HS-27A (cell line): ENCODE results near the gene VAC14.

Experiments
- DNase-seq: peaks from one replicate; pipeline ENCODE4 v3.0.0-alpha.2; 2012; ENCODE audit warnings: low read depth, missing footprints

Gene VAC14

DNA sequence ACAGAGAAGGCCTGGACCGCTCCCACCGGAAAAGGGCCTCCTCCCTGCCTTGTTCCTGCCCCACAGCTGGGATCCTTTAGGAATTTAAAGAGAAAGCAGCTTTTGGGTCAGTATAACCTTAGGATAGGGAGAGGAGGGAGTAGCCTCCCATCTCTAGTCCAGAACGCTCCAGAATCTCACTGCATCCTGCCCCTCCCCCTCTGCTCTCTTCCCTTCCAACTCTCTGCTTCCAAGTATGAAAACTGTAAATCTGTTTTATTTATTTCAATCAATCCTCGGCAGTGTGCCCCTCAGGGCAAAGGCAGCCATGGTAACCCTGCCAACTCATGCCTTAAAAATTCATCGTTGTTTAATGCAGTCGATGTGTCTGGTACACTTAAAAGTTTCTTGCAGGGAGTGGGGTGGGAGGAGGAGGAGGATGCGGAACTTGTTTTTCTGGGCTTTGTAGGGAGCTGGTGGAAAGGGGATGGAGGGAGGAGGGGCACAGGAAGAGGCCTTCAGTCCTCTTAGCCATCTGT, 94.0 kb downstream of the VAC14 start:
- peak; percentile 85 for DNase-seq

DNA sequence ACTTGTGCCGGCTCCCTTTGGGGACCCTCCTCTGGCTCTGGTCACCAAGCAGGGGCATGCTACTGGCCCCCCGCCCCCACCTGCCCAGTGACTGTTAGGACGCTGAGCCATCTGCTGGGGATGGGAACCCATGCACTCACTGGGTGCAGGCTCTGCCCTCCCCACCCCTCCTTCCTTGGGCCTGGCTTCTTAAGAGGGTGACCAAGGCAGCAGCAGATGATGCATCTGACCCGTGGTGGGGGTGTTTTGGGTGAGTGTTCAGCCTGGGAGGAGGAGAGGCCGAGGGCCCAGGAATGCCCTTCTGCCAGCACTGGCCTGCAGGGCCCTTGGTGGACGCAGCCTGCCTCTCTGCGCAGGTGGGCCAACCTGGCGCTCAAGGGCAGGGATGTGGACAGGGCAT, 95.9 kb downstream of the VAC14 start:
- DNase-seq: no peak

DNA sequence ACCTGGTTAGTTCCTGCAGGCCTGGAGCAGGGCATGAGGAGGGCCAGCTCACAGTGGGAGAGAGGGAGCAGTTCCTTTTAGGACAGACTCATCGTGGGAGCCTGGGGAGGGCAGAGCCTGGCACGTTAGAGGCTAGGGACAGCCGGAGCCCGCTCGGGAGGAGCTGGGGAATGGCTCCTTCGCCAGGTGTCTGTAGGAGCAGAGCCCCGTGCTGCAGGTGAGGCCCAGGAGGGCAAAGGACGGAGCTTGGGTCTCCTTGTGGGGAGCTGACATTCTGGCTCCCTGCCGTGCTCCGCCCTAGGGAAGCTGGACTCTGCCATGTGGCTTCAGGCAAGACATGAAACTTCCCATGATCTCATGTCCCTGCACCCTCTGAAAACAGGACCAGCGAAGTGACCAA, 96.4 kb downstream of the VAC14 start:
- DNase-seq: no peak

DNA sequence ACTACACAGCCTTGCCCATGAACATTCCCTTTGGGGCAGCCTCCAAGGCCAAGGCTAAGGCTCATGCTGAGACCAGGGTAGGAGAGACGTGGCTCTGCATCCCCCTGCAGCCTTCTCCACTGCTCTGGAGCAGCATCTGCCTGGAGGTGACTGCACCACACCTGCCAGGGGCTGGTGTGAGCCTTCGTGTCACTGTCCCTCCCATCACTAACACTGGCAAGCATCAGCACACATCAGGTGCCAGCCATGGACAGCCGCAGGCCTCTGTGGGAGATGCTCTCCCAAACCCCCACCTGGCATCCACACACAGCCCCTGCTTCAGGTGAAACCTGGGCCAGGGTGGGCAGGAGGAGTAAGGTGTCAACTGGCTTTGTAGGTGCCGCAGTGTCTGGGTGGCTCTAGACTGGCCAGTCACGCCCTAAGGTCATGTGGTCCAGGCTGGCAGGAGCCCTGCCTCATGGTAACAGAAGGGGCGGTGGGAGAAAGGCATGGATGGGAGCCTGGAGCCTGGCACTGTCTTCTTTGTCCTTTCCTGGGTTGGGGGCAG, 97.0 kb downstream of the VAC14 start:
- no peak for DNase-seq

DNA sequence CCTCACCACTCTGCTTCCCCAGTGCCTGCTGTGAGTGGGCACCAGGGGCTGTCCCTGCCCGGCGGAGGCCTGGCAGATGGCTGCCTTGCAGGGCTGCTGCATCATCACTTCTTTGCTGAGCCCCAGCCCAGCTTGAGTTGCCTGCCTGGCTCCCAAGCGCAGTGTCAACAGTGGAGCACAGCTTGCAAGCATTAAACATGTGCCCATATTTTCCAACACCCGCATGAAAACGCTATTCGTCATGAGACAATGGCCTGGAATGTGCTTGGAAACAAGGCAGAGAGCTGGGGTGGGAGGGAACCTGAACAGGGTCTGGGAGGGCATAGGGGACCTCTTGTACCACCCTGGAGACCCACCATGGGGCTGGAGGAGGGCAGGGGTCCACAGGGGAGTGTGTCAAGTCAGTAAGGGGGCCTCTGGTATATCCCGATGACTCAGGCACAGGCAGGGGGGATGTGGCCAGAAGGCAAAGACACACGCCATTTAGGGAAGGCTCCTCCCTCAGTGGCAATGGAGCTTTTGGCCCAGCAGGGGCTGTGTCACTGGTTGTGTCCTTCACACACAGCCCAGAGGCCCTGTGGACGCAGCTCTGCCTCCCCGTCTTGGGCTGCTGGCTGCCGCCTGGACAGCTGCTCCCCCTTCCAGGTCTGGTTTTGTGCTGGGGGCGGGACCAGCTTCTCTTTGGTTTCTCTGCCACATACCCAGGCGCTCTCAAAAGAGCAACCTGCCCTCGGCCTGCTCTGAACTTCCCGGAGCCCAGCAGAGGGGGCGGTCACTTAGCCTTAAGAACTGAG, 97.7 kb downstream of the VAC14 start:
- no peak for DNase-seq

DNA sequence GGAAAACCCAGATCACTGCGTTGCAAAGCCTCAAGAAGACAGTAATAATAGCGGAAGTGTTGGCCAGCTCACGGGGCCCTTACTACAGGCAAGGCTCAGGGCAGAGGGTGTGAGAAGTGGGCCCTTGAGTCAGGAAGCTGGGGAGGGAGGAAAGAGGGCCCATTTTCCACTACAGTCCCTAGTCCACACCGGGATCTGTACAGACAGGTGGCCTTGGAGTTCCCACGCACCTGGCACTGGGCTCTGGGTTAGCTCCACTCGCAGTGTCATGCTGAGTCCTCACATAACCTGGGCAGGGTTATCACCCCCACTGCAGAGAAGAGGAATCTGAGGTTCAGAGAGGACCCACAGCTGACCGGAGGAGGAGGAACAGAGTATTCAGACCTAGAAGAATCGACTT, 98.3 kb downstream of the VAC14 start:
- no peak for DNase-seq

DNA sequence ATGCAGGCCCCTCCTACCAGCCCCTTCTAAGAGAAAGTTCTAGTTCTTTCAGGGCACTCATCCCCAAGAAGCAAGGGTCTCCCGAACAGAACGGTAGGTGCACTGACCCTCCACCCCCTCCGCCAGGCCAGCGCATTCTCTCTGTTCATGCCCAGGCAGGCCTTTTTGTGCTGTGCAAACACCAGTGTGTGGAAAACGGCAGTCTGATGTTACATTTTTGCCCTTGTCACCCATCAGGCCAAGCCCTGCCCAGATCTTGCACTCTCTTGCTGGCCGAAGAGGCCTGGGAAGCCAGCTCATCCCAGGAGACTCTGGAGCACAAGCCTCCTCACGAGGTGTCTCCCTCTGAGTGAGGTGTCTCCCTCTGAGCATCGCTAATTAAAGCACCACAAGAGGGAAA, 99.0 kb downstream of the VAC14 start:
- DNase-seq: no peak

DNA sequence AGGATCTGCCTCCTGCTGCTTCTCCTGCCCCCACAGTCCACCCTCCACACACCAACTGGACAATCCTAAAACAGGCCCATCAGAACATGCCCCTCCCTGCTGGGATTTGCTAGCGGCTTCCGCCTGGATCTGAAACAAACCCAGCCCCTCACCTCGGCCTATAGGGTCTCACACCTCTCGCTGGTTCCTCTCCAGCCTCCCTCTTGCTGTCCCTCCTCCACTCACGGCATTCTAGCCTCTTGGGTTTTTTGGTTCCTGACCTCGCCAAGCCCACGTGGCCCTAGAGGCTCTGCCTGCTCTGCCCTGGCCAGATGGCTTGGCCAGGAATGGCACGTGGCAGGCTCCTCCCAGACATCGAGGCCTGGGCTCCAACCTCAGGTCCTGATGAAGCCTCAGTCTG, 99.4 kb downstream of the VAC14 start:
- no peak for DNase-seq

DNA sequence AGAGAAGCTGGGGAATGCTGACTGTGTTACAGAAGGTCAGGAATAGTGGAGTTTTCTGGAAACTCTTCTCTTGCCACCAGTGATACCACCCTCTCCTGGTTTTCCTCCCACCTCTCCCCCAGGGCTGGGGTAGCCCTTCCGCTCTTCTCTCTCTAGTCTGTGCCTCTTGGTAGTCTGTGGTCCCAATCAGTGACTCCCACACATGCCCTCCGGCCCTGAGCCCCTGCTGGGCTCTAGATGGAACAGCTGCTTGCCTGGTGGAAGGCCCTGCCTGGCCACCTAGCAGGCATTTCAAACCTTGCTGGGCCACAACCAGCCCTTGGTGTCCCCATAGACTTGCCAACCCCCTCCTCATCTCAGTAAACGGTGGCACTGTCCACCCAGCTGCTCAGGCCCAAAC, 99.9 kb downstream of the VAC14 start:
- DNase-seq: no peak

DNA sequence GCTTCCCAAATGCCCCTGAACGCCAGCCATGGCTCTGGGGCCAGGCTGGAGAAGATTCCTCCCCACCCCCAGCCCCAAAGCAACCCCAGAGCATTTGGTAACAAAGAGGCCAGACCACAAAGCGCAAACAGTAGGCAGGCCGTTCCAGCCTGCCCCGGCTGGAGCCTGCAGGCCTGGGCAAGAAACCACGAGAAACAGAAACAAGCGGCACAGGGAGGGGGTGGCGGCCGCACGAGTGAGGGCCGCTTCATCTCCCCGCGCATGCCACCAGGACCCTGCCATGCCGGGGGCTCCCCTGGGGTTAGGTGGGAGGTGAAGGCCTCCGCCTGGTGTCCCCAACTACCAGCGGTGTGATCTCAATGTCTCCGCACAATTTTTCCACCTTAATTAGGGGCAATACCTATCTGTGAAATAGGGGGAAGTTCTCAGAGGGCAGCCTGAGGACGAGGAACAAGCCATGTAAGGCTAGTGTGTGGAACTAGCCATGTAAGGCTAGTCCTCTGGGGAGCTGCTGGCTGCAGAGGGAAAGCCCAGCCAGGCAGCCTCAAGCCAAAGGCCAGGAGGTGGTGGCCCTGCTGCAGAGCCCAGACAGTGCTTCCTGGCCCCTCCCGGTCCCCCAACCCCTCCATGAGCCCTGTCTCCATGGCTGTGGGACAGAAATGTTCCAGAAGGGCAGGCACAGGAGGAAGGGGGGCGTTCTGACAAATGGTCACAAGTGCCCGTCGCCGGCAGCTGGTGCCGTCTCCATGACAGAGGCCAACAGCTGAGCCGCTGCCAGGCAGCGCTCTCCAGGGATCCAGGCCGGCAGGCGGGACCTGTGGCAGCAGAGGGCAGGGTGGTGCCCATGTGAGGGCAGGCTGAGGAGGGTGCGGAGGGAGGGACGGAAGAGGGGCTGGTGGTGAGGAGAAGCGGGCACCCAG, 100.6 kb downstream of the VAC14 start:
- DNase-seq: no peak

DNA sequence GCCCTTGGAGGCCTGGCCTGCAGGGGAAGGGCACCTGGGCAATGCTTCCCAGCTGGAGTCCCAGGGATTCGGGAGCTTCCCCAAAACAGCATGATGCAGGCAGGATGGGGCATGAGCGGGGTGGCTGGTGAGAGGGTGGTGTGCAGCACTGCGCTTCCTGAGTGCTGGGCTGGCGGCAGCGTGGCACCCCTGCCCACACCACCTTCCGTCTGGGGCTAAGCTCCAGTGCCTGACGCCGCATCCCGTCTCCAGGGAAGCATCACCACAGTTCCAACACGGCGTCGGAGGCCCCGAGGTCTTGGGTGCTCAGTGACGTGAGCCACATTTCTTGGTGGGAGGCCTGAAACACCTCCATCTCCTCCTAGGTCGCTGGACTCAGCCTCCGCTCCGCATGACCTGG, 101.3 kb downstream of the VAC14 start:
- DNase-seq: no peak

DNA sequence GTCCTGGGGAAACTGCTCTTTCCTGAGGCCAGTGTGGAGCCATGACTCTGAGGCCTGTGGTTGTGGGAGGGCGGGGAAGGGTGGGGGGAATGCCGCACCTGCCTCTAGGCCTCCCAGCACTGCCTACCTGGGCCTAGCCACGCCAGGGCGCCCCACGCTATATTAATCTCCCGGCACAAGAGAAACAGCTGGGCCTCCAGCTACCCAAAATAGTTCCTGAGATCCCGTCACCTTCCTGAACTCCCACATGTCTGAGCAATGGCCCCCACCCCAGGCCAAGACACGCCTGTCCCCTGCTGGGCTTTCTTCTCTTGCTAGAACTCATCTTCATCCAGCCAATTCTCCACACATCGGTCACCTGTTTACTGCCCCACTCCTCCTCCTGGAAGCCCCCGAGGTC, 102.1 kb downstream of the VAC14 start:
- DNase-seq: no peak

DNA sequence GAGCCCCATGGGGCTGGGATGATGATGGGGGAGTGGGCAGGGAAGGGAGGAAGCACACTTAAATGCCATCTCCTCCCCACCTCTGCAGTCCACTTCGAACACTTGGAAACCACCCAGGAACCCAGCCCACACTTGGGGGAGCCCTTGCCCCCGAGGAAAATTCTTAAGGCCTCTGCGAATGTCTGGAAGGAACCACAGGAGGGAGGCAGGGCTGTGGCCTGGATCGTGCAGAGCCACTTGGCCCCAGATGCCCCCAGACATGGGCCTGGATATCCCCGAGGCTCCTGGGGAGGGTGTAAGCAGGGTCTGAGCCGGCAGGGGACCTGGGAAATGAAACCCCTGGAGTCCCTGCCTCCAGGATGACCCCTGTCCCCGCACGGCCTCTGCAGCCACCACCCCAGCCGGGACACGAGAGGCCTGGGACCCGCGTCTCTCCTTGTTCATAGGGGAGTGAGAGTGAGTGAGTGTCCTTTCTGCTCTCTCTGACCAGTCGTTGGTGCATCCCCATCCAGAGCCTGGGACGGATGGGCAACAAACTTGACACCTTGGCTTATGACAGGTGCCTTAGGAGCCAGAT, 103.3 kb downstream of the VAC14 start:
- DNase-seq: no peak

DNA sequence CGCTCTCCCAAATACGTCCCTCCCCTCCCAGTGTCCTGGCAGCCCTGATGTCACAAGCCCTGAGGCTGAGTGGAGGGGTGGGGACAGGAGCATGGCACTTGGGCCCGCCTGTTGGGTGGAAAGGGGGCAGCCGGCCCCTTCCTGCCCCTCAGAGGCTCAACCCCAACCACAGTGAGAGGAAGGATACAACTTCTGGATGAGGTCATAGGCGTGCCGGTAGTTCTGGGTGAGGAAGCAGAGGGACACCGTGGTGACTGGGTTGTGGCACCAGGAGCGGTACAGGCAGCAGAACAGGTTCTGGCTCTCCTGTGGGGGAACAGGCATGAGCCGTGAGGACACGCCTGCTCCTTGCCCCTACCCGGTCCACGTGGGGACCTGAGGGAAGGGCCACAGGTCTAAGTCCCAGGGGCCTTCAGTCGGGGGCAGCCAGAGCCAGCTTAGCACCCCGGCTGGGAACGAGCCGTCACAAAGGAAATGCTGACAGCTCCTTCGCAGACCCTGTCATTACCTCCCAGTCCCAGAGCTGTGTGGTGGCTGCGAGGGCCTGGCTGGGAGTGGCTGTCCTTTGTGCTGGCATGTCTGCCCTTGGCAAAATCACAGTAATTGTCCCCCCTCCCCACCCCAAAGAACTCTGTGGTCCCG, 103.9 kb downstream of the VAC14 start:
- no peak for DNase-seq

DNA sequence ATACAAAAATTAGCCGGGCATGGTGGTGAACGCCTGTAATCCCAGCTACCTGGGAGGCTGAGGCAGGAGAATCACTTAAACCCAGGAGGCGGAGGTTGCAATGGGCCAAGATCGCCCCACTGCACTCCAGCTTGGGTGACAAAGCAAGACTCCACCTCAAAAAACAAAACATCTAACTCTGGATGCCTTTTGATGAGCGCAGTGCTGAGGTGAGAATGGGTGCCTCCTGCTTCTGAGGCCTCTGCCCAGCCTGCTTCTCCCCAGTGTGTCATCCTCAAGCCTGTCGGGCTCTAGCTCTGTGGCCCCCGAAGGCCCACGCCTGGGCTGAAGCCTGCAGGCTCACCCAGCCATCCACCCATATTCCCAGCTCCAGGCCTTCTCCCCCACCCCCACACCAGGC, 104.6 kb downstream of the VAC14 start:
- DNase-seq: no peak

DNA sequence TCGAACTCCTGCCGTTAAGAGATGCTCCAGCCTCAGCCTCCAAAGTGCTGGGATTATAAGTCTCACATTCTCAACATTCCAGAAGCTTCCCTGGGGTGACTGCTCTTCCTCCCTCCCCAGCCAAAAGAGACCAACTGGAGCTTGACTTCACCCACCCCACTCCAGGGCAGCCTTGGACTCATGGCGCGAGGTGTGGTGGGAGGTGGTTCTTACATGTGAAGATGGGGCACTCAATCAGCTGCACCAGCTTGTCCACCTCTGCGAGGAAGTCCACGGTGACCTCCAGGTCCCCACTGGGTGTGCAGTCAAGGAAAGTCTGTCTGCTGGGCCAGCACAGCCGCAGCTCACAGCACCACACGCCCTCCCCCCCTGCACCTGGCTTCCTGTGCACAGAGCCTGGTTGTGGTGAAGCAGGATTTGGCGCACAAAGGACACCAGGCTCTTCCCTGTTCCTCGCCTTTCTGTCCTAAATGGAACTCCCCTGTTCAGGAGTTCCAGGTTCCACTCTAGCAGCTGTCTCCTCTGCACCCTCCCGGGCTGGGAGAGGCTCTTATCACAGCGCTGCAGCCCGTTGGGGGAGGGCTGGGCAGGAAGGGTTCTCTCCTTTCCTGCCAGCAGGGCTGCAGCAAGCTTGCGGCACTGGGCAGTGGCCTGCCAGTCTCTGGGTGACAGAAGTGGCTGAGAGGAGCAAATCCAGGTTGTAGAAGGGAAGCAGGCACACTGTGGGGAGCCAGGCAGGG, 105.5 kb downstream of the VAC14 start:
- no peak for DNase-seq

DNA sequence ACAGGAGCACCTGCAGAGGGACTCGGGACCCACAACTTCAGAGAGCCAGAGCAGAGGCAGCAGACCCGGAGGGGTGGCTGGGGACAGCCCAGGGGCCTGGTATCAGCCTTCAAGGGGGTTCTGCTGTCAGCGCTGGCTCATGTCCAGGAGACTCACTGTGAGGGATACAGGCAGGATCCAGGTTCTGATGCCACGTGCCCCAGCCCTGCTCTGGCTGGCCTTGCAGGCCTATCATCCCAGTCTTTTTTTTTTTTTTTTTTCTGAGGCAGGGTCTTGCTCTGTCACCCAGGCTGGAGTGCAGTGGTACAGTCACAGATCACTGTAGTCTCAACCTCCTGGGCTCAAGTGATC, 106.1 kb downstream of the VAC14 start:
- no peak for DNase-seq

DNA sequence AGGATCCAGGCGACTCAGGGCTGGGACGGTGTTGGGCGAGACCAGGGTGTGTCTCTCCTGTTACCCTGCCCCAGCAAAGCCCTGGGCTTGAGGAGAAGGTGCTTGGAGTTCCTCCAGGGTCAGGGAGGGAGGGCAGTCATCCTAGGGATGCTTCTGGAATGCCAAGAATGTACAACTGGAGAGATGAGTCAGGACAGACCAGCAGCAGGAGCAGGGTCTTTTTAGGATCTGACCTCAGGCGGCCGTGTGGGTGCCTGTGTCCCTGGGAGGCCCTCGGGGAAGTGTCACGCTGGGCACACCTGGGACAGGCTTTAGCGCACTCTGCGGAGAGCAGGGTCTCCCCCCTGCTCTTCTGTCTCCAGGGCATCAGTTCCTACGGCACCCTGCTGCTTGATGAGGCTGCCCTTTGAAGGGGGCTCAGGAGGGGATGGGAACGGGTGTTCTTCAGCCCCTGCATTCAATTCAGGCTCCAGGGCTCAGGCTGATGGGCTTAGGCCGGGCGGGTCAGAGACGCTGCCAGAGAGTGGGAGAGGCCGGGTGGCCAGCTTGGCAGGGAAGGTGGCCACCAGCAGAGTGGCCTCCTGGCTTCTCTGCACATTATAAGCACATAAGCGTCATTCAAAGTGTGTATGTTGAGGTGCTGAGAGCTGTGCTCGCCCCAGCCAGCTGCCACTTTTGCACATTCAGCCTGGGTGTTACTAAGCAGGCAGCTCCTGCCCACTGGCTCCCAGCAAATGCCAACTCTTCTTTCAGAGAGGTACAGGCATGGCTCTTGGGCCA, 106.7 kb downstream of the VAC14 start:
- peak; percentile 95 for DNase-seq

DNA sequence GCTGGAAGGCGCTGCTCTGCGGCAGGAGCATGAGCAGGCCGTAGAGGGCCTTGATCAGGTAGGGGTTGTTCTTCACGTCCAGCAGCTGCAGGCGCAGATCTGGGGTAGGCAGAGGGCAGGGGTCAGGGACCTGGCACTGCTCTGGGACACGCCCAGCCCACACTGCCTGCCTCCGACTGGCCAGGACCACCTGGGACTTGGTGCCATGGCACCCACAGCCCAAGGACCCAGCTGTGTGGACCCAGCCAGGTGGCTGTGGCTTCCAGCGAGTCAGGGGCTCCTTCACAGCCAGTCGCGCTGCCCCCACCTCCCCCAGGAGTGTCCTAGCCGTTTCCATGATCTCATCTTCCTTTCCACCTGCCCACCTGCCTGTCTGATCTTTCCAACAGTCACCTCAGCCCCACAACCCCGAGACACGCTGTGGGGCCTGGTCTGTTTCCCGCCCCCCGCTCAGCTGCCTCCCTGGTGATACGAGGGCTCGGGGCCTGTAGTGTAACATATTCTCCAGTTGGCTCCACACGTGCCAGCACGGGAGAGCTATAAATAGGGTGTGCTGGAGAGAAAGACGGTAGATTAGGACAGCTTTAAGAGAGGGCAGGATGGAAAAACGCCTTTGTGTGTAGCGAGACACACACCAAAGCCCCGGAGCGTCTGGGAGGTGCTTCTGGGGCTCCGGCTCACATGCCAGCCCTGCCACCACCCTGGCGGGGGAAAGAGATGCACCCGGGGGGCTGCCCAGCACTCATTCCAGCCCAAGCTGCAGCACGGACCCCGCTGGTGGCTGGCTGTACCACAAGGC, 107.9 kb downstream of the VAC14 start:
- DNase-seq: no peak
